Spleen (tissue), 7 donors: ENCODE data around the gene USP49.

ENCODE experiments used
- POLR2A ChIP-seq, 3 donors: fragments of 450-650 bp; IDR thresholded peaks; one replicate each; pipeline ENCODE4 v1.5.1; 2017; ENCODE audit warnings: antibody characterized with exemption in 3 of 3, mild to moderate bottlenecking in 1 of 3
- POLR2AphosphoS5 ChIP-seq, 3 donors: sonication (generic); formaldehyde crosslinking; IDR thresholded peaks; one replicate each; pipeline ENCODE4 v1.5.1; 2017; ENCODE audit warnings: antibody characterized with exemption in 3 of 3
- TF ChIP-seq, protein P1 (sequence below), 11 experiments: fragments of 200-600 bp in 7 of 11; fragments of 450-650 bp in 4 of 11; sonication (generic) in 4 of 11; IDR thresholded peaks in 8 of 11; conservative IDR thresholded peaks in 3 of 11; 1 replicate in 7 of 11; 2 replicates in 4 of 11; pipeline versions ENCODE4 v1.4.0 to v1.8.0; 2016 to 2021; ENCODE audit warnings: antibody characterized with exemption in 11 of 11, inconsistent platforms in 4 of 11, mild to moderate bottlenecking in 1 of 11
- donor health status: DM: no; HTN: no; CAD: no; lungs with moderate emphysema.
- donor health status: DM: no; HTN: no; CAD: no.
- donor health status: DM: no; HTN: no; CAD: no.

DNA sequence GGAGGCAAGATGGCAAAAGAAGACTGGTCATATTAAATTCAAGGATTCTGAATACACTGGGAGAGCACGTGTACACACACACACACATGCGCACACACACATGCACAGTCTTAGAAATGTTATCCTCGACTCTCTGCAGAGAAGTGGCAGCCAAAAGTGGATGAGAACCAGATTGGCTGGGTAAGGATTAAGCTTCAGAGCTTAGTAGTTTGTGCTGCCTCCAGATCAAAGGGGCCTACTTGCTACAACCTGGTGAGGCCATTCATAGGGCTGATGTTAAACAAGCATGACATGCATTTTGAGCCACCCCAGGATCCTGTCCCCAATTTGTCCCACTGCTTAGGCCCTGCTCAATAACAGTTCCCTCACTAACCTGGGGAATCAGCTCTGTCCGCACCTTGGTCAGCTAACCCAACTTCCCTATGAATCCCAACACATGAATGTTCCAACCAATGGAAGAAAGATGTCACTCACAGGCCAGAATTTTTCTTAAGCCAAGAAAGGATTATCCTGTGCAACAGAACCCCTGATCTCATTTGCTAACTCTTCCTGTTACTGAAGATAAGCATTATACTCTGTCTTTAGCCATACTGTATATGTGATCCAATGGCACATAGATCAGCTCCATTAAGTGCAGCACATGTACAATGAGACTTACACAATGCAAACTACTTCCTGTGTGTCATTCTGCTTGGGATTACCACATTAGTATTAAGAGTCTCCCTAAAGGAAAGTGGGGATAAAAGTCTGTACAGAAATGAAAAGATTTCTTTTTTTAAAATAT, 76.7 kb downstream of the USP49 start:
- TF ChIP-seq, protein P1, sequence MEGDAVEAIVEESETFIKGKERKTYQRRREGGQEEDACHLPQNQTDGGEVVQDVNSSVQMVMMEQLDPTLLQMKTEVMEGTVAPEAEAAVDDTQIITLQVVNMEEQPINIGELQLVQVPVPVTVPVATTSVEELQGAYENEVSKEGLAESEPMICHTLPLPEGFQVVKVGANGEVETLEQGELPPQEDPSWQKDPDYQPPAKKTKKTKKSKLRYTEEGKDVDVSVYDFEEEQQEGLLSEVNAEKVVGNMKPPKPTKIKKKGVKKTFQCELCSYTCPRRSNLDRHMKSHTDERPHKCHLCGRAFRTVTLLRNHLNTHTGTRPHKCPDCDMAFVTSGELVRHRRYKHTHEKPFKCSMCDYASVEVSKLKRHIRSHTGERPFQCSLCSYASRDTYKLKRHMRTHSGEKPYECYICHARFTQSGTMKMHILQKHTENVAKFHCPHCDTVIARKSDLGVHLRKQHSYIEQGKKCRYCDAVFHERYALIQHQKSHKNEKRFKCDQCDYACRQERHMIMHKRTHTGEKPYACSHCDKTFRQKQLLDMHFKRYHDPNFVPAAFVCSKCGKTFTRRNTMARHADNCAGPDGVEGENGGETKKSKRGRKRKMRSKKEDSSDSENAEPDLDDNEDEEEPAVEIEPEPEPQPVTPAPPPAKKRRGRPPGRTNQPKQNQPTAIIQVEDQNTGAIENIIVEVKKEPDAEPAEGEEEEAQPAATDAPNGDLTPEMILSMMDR (IDR thresholded peaks at IDR 0.05 in 8 of 11, conservative IDR thresholded peaks at IDR 0.05 in 3 of 11), result no peak
- TF ChIP-seq POLR2AphosphoS5 (IDR thresholded peaks at IDR 0.05), result no peak
- TF ChIP-seq POLR2A (IDR thresholded peaks at IDR 0.05), result no peak
